Raji (cell line): ENCODE data around the gene BRAT1.

Experiments used
- POLR2A ChIP-seq: IDR thresholded peaks from 2 replicates; pipeline ENCODE4 v1.6.1; 2011; ENCODE audit warnings: low read depth, low read length, control low read depth; ENCODE audit not compliant: insufficient read depth

The BRAT1 gene

GRCh38 chr7:2503056-2503941, 52.0 kb downstream of the BRAT1 start:
- no peak for TF ChIP-seq POLR2A

- no peak for TF ChIP-seq POLR2A
Measured at GRCh38 chr7:2502647-2502966, 52.7 kb downstream of the BRAT1 start.

- no peak for TF ChIP-seq POLR2A
Measured at GRCh38 chr7:2501947-2502646, 53.2 kb downstream of the BRAT1 start.

- TF ChIP-seq POLR2A, result no peak
Measured at GRCh38 chr7:2500701-2501100, 54.6 kb downstream of the BRAT1 start.

- no peak for TF ChIP-seq POLR2A
Measured at GRCh38 chr7:2499719-2500430, 55.4 kb downstream of the BRAT1 start.

- TF ChIP-seq POLR2A, result no peak
Measured at GRCh38 chr7:2499181-2499580, 56.1 kb downstream of the BRAT1 start.

GRCh38 chr7:2498708-2499107, 56.6 kb downstream of the BRAT1 start:
- no peak for TF ChIP-seq POLR2A

- TF ChIP-seq POLR2A, result no peak
Measured at GRCh38 chr7:2497500-2498336, 57.6 kb downstream of the BRAT1 start.

- TF ChIP-seq POLR2A, result no peak
Measured at GRCh38 chr7:2497065-2497464, 58.3 kb downstream of the BRAT1 start.

- no peak for TF ChIP-seq POLR2A
Measured at GRCh38 chr7:2496375-2496774, 58.9 kb downstream of the BRAT1 start.

- TF ChIP-seq POLR2A, result no peak
Measured at GRCh38 chr7:2495418-2496299, 59.7 kb downstream of the BRAT1 start.

- TF ChIP-seq POLR2A, result no peak
Measured at GRCh38 chr7:2494191-2495130, 60.9 kb downstream of the BRAT1 start.
